ENCODE results near the gene SLC49A4.

SLC49A4 gene

DNA sequence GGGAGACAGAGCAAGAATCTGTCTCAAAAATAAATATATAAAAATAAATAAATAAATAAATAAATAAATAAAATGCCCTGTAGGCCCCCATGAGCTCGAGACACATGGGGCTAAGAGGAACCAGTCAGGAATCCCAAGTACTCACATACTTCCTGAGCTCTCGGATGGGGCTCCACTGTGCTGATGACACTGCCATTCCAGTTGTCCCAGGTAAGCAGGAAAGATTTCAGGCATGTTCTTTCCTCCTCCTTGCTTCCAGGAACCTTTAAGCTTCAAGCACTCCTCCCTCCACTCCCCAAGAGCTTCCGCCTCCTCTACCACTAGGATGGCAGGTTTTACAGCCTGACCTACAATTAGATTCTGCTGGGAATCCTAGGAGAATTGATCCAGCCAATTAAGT lies 113.4 kb downstream of the SLC49A4 start:
- DNase-seq (ENCODE audit: low spot score) = no peak

DNA sequence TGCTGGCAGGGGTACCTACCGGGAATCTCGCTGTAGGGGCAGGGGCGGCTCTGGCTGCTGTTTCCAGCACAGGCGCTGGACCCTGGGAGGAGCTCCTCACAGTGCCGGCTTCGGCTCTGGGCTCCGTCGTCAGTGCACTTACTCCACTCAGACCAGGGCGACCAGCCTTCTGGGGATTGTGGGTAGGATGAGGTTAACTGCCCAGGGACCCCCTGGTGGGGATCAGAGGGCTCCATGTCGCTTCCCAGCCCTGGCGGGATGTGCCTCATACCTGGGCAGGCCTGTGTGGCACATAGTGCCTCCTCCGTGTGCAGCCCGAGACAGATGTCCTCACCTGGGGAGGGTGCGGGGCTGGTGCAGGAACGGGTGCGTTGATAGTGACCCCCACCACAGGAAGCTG lies 117.0 kb downstream of the SLC49A4 start:
- no peak for DNase-seq (ENCODE audit: low spot score)

DNA sequence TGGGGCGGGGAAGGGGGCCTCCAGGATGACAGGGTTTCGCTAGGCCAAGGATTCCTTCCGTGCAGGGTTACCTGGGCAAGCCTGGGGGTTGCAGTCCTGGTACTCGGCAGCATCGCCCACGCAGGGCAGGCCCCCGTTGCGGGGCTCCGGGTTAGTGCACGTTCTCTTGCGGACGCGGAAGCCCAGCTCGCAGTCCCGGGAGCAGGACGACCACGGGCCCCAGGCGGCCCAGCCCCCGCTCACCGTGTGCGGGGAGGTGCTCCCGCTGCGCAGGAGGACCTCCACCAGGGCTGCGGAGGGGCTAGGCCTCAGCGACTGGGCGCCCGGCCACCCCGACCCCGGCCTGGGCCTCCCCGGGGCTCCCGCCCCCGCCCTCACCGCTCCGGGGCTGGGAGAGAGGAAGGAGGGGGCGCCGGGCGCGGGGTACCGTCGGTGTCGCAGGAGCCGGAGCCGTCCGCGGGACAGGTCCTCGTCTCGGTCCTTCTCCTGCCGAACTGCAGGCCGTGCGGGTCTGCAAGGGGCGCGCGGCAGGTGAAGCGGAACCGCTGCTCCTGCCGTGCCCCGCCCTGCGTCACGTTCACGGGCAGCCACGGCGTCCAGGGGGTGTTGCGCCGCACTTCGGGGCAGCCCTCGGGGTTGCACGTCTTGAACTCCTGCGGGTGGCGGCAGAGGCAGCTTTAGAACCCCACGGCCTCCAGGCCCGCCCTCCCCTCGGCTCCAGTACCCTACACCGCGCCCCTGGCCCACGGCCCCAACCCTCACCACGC lies 118.1 kb downstream of the SLC49A4 start:
- no peak for DNase-seq (ENCODE audit: low spot score)

DNA sequence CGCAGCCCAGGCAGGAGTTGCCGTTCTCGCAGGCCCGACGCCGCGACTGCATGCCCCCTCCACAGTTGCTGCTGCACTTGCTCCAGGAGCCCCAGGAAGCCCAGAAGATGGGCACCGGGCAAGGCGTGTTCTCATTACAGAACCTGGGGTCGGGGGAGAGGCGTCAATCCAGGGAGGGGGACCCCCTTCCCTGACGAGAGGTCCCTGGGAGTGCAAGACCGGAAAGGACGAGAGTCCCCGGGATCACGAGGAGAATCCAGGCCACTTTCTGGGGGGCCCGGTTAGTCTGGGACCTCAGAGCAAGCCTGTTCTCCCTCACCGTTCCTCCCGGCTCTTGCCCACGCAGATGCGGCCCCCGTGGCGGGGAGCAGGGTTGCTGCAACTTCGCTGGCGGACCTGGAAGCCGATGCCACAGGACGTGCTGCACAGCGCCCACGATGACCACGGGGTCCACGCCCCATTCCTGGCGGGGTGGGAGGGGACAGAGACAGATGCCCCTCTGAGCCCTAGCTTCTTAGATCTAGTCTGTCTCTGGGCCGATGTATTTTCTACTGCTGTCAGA lies 118.8 kb downstream of the SLC49A4 start:
- peak; percentile 10 for DNase-seq (ENCODE audit: low spot score)

DNA sequence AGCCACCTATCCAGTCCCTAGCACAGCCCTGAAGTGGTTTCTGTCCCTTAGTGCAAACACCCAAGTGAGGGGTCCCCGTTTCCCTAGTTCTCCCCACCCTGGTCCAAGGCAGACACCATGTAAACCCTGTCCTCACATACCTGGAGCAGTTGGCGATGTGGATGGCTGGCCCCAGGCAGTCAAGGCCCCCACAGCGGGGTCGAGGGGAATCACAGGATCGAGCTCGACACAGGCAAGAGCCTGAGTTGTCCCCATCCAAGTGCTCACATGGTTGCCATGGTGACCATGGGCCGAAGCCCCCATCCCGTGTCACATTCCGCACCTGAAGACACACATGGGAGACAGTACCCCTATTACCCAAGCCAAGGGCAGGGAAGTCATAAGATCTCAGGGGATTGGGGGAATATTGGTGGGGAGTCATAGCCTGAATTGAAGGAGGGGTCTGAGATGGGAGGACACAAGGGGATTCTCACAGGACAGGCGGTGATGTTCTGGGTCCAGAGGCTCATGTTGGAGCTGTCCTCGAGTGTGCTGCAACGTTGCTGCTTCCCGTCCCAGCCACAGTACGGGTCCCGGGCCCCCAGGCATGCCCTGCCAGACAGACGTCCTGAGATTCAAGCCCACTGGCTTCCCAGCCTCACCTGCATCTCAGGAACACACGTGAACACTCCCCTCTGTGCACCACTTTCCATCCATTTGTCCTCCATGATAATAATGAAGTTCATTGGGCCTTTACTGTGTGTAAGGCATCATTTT lies 120.6 kb downstream of the SLC49A4 start:
- no peak for DNase-seq (ENCODE audit: low spot score)

DNA sequence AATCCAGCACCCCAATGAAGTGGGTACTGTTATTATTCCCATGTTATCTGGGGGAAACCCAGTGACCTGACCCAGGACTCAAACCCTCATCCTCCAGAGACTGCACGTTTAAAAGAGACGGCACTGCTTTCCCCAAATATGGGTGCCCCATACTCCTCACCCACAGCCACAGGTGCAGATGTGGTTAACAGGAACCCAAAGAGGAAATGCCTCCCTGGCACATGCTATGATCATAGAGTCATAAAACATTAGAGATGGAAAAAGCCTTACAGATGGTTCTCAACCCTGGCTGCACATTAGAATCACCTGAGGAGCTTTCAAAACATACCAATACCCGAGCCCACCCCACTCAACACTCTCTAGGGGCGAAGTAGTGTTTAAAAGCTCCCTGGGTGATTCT lies 121.2 kb downstream of the SLC49A4 start:
- no peak for DNase-seq (ENCODE audit: low spot score)

DNA sequence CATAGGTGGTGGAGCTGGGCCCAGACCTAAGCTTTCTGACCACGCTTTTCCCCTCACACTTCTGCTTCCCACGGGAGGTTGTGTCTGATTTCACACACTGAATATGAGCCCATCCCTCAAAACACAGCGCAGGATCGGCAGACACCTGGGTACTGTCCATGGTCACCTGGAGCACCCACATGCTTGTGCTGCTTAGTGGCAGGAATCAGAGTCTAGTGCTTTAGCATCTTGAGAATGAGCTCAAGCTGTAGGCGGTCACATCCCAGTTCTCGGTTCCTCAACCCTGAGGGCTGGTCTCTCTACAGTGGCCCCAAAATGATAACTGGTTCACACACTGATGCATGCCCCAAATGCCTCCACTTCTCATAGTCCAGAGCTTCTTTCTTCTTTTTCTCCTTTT lies 121.7 kb downstream of the SLC49A4 start:
- no peak for DNase-seq (ENCODE audit: low spot score)

DNA sequence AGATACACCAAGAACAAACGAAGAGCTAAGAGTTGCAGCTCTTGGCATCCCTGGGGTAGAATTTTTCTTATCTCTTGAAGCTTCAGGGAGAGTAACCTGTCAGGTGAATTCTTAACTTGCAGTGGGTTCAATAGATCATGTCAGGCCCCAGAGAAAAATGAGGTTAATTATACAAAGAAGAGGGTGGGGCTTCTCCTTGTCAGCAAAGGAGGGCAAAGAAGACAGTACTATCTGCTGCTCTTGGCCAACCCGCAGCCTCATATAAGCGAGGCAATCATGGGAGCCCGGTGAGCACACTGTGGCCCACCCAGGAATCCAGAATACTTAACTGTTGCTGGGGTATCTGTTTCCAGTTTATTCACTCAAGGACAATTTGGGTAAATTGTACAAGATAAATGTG lies 122.5 kb downstream of the SLC49A4 start:
- no peak for DNase-seq (ENCODE audit: low spot score)

DNA sequence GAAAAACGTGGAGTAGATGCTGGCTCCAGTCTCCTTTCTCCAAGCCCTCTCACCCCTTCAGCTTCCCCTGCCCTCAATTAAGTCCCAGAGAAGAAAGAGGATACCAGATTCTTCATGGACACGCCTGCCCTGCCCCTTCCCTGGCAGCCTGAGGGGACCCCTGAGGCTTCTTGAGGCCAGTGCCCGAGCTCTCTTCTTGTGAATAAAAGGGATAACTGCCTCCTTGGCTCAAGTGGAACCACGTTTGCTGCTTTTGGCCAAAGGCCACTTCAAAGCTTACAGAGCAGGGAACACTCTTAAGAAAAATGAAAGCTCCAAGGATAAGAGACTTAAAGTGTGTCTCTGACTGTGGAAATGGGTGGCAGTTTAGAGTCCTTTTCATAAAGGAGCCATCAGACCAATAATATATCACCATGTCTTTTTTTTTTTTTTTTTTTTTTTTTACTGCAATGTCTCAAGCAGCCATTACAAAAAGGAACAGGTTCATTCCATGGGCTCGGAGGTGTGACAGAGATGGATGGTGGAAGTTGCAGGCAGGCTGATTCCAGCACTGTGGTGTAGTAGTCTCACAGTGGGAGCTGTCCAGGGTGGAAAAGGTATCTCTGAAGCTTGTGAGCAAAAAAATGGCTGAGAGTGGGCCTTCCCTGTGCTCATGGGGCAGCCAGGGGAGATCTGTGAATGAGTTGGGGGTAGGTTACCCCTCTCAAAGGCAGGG lies 123.9 kb downstream of the SLC49A4 start:
- DNase-seq (ENCODE audit: low spot score) = peak; percentile 48

DNA sequence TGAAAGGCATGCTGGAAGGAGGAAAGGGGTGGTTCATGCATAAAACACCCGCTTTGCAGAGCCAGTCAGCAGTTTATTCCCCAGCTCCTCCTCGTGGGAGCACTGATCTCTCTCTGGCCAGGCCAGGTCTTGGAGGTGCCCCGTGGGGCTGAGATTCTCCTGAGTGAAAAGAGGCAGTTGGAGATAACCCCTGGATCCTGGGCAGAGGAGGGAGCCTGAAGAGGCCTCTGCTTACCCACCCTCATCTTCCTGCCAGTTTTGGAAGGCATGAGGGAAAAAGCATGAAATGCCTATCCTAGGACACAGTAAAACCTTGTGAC lies 124.4 kb downstream of the SLC49A4 start:
- no peak for DNase-seq (ENCODE audit: low spot score)

DNA sequence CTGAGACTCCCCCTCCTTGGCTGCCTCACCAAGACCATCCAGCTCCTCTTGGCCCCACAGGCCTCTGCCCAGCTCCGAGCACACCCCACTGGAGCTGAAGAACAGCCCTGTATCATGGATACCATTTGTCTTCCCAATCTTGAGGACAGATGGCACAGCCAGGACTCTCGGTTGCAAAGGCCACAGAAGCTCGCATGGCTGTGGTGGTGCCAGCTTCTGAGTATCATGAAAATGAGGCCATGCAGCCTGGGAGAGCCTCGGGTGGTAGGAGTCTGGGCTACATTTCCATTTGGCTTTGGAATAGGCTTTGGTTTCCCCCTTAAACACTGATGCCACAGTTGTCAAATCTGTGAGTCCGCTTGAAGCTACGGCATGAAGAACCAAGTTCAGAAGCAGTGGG lies 126.1 kb downstream of the SLC49A4 start:
- no peak for DNase-seq (ENCODE audit: low spot score)

DNA sequence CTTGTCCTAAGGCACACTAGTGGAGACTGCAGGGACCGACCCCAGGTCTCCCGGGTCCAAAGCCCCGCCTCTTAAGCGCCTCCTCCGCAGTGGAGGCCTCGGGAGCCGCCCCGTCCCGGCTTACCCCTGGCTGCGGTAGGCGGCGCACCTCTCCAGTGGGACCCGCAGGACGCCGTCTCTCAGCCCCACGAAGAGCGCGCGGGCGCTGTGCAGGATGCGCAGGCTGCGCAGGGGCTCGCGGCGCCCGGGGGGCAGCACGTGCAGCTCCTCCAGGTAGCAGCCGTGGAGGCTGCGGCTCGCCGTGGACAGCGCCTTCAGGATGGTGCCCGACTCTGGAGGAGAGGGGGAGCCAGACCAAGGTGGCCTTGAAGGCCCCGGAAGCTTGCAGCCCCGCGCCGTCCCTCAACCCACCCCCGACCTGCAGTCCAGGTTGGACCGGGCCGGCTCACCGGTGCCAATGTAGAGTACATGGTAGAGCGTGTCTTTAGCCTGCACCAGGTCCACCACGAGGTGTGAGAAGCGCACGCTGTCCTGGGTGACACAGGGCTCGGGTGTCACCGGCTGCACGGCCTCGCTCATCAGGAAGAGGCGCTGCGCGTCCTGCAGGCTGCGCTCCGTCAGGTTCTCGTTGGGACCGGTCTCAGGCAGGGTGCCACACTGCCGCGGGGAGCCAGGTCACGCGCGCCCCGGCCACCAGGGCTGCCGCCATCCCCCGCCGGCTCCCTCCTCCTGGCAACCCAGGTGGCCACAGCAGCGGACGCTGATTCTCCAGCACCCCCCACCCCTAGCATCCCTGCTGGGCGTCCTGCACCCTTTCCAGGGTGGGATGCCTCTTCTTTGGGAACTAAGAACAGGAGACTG lies 127.2 kb downstream of the SLC49A4 start:
- DNase-seq (ENCODE audit: low spot score) = no peak

DNA sequence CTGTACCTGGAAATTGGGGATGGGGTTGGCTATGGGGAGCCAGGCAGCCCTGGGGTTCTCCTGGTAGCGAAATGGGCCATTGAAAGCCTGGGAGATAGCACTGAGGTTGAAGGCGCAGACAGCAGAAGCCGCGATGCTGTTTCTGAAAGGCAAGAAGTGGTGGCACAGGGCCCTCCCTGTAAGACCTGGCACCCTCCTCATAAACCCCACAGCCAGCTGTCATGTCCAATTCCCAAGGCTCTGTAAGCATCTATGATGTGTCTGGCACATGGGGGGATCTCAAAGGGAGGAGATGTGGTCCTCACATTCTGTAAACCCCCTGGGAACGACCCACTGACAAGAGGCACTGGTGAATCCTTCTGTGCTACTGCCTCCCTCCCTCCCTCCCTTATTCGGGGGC lies 128.7 kb downstream of the SLC49A4 start:
- DNase-seq (ENCODE audit: low spot score) = no peak

DNA sequence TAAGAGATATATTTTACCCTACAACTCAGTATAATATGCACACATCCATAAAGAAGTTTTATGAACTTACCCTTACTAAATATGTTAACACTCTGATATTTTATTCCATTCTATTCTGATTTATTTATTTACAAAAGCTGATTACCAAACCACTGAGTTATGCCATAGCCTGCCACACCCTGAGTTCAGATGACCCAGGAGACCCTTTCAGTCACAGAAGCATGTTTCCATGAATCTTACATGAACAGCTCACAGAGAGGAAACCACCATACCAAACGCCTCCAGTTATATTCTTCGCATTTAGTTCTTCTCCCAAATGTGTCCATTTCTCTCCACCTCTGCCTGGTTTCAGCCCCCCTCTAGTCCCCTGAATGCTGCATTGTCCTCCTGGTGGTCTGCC lies 129.2 kb downstream of the SLC49A4 start:
- DNase-seq (ENCODE audit: low spot score) = no peak

DNA sequence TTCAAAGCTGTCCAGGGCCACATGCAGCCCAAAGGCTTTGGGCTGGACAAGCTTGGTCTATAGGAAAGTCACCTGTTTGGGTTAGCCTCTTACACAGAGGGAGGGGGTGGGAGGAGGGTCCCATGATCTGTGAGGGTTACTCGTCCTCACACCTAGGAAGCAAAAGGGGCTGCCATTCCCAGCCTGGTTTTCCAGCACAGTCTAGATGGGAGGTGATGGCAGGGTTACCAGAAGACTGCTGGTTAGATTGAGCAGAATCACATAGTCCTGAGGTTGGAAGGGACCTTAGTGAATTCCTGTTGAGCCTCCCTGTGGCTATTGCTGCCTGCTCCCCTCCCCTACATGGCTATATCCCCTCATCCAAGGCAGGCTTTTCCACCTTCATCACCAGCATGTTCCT lies 130.9 kb downstream of the SLC49A4 start:
- no peak for DNase-seq (ENCODE audit: low spot score)

DNA sequence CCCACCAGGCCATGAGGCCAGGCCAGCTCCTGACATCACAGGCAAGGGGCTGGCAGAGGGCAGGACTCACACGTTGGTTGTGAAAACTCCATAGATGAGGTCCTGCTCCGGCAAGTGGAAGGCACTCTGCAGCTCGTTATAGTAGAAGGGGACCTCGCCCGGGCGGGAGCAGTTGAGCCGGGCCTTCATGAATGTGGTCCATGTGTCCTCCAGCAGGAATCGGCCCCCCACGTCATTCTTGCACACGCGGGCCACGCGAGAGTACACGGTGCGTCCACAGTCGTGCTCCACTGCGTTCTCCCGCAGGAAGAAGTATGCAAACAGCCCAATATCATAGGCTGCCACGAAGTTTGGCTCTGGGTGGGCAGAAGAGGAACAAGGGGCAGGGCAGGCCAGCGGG lies 131.5 kb downstream of the SLC49A4 start:
- no peak for DNase-seq (ENCODE audit: low spot score)

DNA sequence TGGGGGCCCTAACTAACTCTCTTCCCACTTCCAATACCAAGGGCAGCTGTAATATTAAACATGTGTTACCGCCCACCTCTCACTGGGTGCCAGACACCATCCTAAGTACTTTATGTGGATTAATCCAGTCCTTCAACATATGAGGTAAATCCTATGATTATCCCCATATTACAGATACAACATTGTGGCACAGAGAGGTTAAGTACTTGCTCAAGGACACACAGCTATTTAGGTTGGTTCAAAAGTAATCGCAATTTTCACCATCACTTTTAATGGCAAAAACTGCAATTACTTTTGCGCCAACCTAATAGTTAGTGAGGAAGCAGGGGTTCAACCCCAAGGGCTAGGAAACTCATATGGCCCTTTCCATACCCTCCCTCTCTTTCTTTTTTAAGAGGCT lies 131.9 kb downstream of the SLC49A4 start:
- DNase-seq (ENCODE audit: low spot score) = no peak

DNA sequence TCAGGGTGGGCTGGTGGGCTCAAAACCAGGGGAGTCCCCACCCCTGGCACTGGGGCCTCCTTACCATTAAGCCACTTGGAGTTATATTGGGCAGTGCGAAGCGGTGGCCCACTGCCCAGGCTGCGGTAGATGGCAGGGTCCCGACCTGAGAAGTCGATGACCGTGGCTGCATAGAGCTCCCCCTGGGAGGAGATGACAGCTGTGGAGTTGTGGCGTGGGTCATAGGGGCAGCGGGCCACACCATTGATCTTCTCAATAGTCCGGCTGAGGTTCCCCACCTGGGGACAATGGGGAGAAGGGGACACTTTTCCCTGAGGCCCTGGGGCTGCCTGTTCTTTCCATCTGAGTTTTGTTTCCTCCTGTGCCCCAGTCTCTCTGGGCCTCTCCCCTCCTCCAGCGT lies 132.9 kb downstream of the SLC49A4 start:
- DNase-seq (ENCODE audit: low spot score) = no peak

DNA sequence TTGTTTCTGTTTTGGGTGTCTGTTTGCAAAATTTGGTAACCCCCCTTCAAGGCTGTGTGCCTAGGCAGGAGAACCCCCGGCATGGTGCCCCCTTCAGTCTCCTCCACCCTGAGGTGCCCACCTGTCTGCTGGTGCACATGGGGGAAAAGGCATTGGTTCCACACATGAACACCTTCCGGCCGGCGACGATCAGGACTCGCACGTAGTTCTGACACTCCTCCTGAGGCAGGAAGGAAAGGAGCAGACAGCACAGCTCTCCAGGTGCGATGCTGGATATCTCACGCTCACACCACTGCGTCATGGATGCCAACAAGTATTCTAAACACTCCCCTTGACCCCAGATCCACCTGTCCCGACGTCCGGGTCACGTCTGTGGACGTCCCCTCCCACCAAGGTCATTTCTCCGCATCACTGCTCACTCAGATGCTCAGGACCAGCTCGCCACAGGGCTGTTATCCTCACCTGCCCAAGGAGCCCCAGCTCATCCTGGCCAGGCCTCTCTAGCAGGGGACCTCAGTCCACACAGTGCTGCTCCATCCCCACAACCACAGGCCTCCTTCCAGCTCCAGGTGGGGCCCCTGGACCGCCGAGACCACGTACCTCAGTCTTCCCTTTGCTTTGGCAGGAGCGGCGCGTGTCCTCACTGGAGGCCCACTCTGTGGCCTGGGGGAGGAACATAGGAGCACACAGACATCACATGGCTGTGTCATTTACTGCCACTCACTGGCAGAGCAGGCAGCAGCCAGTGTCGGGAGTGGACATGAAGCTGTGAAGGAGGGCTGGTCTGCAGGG lies 133.7 kb downstream of the SLC49A4 start:
- DNase-seq (ENCODE audit: low spot score) = no peak

DNA sequence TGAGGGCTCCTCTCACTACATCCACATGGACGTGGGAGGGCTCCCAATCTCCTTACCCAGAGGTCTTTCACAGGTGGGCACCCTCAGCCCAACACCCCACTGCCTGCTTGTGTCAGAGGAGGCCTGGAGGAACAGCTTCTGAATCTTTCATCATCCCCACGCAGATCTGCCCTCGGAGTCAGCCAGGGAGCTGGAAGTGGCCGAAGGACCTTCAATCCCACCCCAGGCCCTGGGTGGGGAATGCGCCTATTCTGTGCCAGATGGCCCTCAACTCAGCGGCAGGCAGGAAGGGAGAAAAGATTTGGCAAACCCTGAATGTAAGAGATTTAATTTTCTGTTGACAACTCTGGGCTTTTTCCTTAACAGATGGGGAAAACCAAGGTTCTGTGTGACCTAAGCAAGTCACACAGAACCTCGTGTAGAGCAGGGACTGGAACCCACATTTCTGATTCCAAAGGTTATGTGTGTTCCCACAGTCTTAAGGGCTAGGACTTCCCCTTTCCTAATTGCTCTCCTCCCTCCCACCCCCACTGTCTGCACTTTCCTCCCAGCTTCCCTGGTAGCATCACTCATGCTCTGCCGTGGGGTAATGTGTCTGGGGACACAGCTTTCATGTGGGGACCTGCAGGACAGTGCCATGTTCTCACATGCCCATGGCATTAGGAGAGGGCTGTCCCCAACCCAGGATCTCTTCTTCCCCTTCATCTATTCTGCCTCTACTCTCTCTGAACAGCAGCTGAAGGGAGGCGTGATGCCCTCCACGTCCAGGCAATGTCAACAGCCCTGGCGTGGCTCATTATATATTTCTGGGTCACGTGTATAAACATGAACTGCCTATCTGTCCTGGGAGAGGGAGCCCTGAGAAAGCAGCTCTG lies 134.6 kb downstream of the SLC49A4 start:
- no peak for DNase-seq (ENCODE audit: low spot score)

Data from AG08396 (cell line).